Neural cell (in vitro differentiated cells): ENCODE data around the gene CTAGE1.

ENCODE experiments used
- CTCF ChIP-seq: fragments of 450-650 bp; IDR thresholded peaks from 2 replicates; pipeline ENCODE4 v1.5.1; 2014; ENCODE audit warnings: antibody characterized with exemption, mild to moderate bottlenecking, moderate library complexity; ENCODE audit not compliant: poor library complexity, severe bottlenecking
- EP300 ChIP-seq: fragments of 450-650 bp; conservative IDR thresholded peaks from 2 replicates; pipeline ENCODE4 v1.6.1; 2014; ENCODE audit warnings: antibody characterized with exemption, mild to moderate bottlenecking, moderate library complexity; ENCODE audit not compliant: poor library complexity, severe bottlenecking
- EZH2 ChIP-seq: fragments of 200-600, 300-800 bp; shearing (Covaris generic), sonication (generic); IDR thresholded peaks from 2 replicates; pipeline ENCODE4 v1.6.1; 2014; ENCODE audit warnings: antibody characterized with exemption, low read length, borderline replicate concordance, mild to moderate bottlenecking; ENCODE audit not compliant: insufficient read depth, poor library complexity, severe bottlenecking
- MXI1 ChIP-seq: fragments of 450-650 bp; conservative IDR thresholded peaks from 2 replicates; pipeline ENCODE4 v1.6.1; 2014; ENCODE audit warnings: antibody characterized with exemption, mild to moderate bottlenecking; ENCODE audit not compliant: poor library complexity, severe bottlenecking
- POLR2AphosphoS5 ChIP-seq: IDR thresholded peaks from 2 replicates; pipeline ENCODE4 v1.6.1; 2012
- RAD21 ChIP-seq: fragments of 450-650 bp; conservative IDR thresholded peaks from 2 replicates; pipeline ENCODE4 v1.6.1; 2014; ENCODE audit warnings: antibody characterized with exemption, mild to moderate bottlenecking, moderate library complexity
- SMC3 ChIP-seq: fragments of 450-650 bp; conservative IDR thresholded peaks from 2 replicates; pipeline ENCODE4 v1.6.1; 2014; ENCODE audit warnings: antibody characterized with exemption, mild to moderate bottlenecking, moderate library complexity; ENCODE audit not compliant: poor library complexity
- TAF1 ChIP-seq: IDR thresholded peaks from 2 replicates; pipeline ENCODE4 v1.6.1; 2012; ENCODE audit warnings: low read depth
- TF ChIP-seq, protein P1 (sequence below): IDR thresholded peaks from 2 replicates; pipeline ENCODE4 v1.6.1; 2012; ENCODE audit warnings: borderline replicate concordance

GRCh38 chr18:22370414-22370813 is 47.3 kb downstream of the CTAGE1 start:
- TF ChIP-seq, protein P1, sequence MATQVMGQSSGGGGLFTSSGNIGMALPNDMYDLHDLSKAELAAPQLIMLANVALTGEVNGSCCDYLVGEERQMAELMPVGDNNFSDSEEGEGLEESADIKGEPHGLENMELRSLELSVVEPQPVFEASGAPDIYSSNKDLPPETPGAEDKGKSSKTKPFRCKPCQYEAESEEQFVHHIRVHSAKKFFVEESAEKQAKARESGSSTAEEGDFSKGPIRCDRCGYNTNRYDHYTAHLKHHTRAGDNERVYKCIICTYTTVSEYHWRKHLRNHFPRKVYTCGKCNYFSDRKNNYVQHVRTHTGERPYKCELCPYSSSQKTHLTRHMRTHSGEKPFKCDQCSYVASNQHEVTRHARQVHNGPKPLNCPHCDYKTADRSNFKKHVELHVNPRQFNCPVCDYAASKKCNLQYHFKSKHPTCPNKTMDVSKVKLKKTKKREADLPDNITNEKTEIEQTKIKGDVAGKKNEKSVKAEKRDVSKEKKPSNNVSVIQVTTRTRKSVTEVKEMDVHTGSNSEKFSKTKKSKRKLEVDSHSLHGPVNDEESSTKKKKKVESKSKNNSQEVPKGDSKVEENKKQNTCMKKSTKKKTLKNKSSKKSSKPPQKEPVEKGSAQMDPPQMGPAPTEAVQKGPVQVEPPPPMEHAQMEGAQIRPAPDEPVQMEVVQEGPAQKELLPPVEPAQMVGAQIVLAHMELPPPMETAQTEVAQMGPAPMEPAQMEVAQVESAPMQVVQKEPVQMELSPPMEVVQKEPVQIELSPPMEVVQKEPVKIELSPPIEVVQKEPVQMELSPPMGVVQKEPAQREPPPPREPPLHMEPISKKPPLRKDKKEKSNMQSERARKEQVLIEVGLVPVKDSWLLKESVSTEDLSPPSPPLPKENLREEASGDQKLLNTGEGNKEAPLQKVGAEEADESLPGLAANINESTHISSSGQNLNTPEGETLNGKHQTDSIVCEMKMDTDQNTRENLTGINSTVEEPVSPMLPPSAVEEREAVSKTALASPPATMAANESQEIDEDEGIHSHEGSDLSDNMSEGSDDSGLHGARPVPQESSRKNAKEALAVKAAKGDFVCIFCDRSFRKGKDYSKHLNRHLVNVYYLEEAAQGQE = no peak
- no peak for TF ChIP-seq CTCF
- no peak for TF ChIP-seq EZH2
- TF ChIP-seq SMC3 = no peak
- no peak for TF ChIP-seq POLR2AphosphoS5
- no peak for TF ChIP-seq TAF1
- no peak for TF ChIP-seq RAD21
- peak; percentile 0 for TF ChIP-seq EP300
- TF ChIP-seq MXI1 = no peak
